ENCODE results near the gene LAMA1.

LAMA1 gene

GRCh38 chr18:7090771-7091170, 26.8 kb downstream of the LAMA1 start:
- Histone ChIP-seq H3K9me3 (ENCODE audit: low read length) (peaks cover 2% of the 10 kb centered on the region), H2AFZ (ENCODE audit: low read depth, low read length) (no peak overlapping the region), H3K4me1 (ENCODE audit: insufficient read depth, low read length) (peaks cover 13% of the 10 kb centered on the region)

GRCh38 chr18:7089369-7089768, 28.2 kb downstream of the LAMA1 start:
- Histone ChIP-seq H3K4me3 (ENCODE audit: low read length) (no peak overlapping the region), H3K27me3 (ENCODE audit: insufficient read depth, low read length) (no peaks in the 10 kb centered on the region), H3K4me1 (ENCODE audit: insufficient read depth, low read length) (peaks cover 13% of the 10 kb centered on the region), H3K9me3 (ENCODE audit: low read length) (peaks cover 2% of the 10 kb centered on the region), H2AFZ (ENCODE audit: low read depth, low read length) (no peak overlapping the region), H3K36me3 (ENCODE audit: insufficient read depth, low read length) (no peaks in the 10 kb centered on the region)

More at GRCh38 chr18:7090771-7091170, 26.8 kb downstream of the LAMA1 start:
- no peak overlapping the region for H3K4me3 ChIP-seq (ENCODE audit: low read length)
- H3K36me3 ChIP-seq (ENCODE audit: insufficient read depth, low read length) = no peaks in the 10 kb centered on the region
- no peaks in the 10 kb centered on the region for H3K27me3 ChIP-seq (ENCODE audit: insufficient read depth, low read length)

- H3K4me1 ChIP-seq (ENCODE audit: insufficient read depth, low read length) = no peaks in the 10 kb centered on the region
- H3K4me3 ChIP-seq (ENCODE audit: low read length) = no peak overlapping the region
- no peaks in the 10 kb centered on the region for H3K9me3 ChIP-seq (ENCODE audit: low read length)
- H2AFZ ChIP-seq (ENCODE audit: low read depth, low read length) = no peak overlapping the region
- H3K27me3 ChIP-seq (ENCODE audit: insufficient read depth, low read length) = no peaks in the 10 kb centered on the region
- H3K36me3 ChIP-seq (ENCODE audit: insufficient read depth, low read length) = peaks cover 11% of the 10 kb centered on the region
Observed at GRCh38 chr18:7084080-7085065, 33.2 kb downstream of the LAMA1 start.

GRCh38 chr18:7082671-7083070, 34.9 kb downstream of the LAMA1 start:
- H3K4me1 ChIP-seq (ENCODE audit: insufficient read depth, low read length) = no peaks in the 10 kb centered on the region
- no peak overlapping the region for H3K4me3 ChIP-seq (ENCODE audit: low read length)
- no peak overlapping the region for H2AFZ ChIP-seq (ENCODE audit: low read depth, low read length)
- H3K9me3 ChIP-seq (ENCODE audit: low read length) = peaks cover under 1% of the 10 kb centered on the region
- H3K27me3 ChIP-seq (ENCODE audit: insufficient read depth, low read length) = no peaks in the 10 kb centered on the region
- H3K36me3 ChIP-seq (ENCODE audit: insufficient read depth, low read length) = peaks cover 19% of the 10 kb centered on the region

GRCh38 chr18:7079231-7079630, 38.4 kb downstream of the LAMA1 start:
- peaks cover 2% of the 10 kb centered on the region for H3K9me3 ChIP-seq (ENCODE audit: low read length)
- no peaks in the 10 kb centered on the region for H3K27me3 ChIP-seq (ENCODE audit: insufficient read depth, low read length)
- no peak overlapping the region for H3K4me3 ChIP-seq (ENCODE audit: low read length)
- H2AFZ ChIP-seq (ENCODE audit: low read depth, low read length) = no peak overlapping the region
- no peaks in the 10 kb centered on the region for H3K4me1 ChIP-seq (ENCODE audit: insufficient read depth, low read length)
- H3K36me3 ChIP-seq (ENCODE audit: insufficient read depth, low read length) = peaks cover 33% of the 10 kb centered on the region

- no peaks in the 10 kb centered on the region for H3K27me3 ChIP-seq (ENCODE audit: insufficient read depth, low read length)
- H3K4me3 ChIP-seq (ENCODE audit: low read length) = no peak overlapping the region
- no peaks in the 10 kb centered on the region for H3K4me1 ChIP-seq (ENCODE audit: insufficient read depth, low read length)
- H2AFZ ChIP-seq (ENCODE audit: low read depth, low read length) = no peak overlapping the region
- peaks cover under 1% of the 10 kb centered on the region for H3K9me3 ChIP-seq (ENCODE audit: low read length)
- peaks cover 26% of the 10 kb centered on the region for H3K36me3 ChIP-seq (ENCODE audit: insufficient read depth, low read length)
Observed at GRCh38 chr18:7072593-7072992, 45.0 kb downstream of the LAMA1 start.

- Histone ChIP-seq H3K4me1 (ENCODE audit: insufficient read depth, low read length) (no peaks in the 10 kb centered on the region), H3K4me3 (ENCODE audit: low read length) (no peak overlapping the region), H3K27me3 (ENCODE audit: insufficient read depth, low read length) (no peaks in the 10 kb centered on the region), H3K9me3 (ENCODE audit: low read length) (no peaks in the 10 kb centered on the region), H2AFZ (ENCODE audit: low read depth, low read length) (no peak overlapping the region), H3K36me3 (ENCODE audit: insufficient read depth, low read length) (peaks cover 21% of the 10 kb centered on the region)
Observed at GRCh38 chr18:7071600-7071999, 46.0 kb downstream of the LAMA1 start.

GRCh38 chr18:7070466-7070865, 47.1 kb downstream of the LAMA1 start:
- no peak overlapping the region for H2AFZ ChIP-seq (ENCODE audit: low read depth, low read length)
- H3K36me3 ChIP-seq (ENCODE audit: insufficient read depth, low read length) = peaks cover 13% of the 10 kb centered on the region
- no peaks in the 10 kb centered on the region for H3K9me3 ChIP-seq (ENCODE audit: low read length)
- no peak overlapping the region for H3K4me3 ChIP-seq (ENCODE audit: low read length)
- H3K4me1 ChIP-seq (ENCODE audit: insufficient read depth, low read length) = no peaks in the 10 kb centered on the region
- H3K27me3 ChIP-seq (ENCODE audit: insufficient read depth, low read length) = no peaks in the 10 kb centered on the region

GRCh38 chr18:7068871-7069590, 48.6 kb downstream of the LAMA1 start:
- Histone ChIP-seq H3K27me3 (ENCODE audit: insufficient read depth, low read length) (no peaks in the 10 kb centered on the region), H3K4me3 (ENCODE audit: low read length) (no peak overlapping the region), H2AFZ (ENCODE audit: low read depth, low read length) (no peak overlapping the region), H3K9me3 (ENCODE audit: low read length) (no peaks in the 10 kb centered on the region), H3K4me1 (ENCODE audit: insufficient read depth, low read length) (peaks cover 4% of the 10 kb centered on the region), H3K36me3 (ENCODE audit: insufficient read depth, low read length) (peaks cover 10% of the 10 kb centered on the region)

GRCh38 chr18:7066965-7067555, 50.5 kb downstream of the LAMA1 start:
- no peak overlapping the region for H3K4me3 ChIP-seq (ENCODE audit: low read length)
- peaks cover 4% of the 10 kb centered on the region for H3K4me1 ChIP-seq (ENCODE audit: insufficient read depth, low read length)
- H3K9me3 ChIP-seq (ENCODE audit: low read length) = no peaks in the 10 kb centered on the region
- H3K27me3 ChIP-seq (ENCODE audit: insufficient read depth, low read length) = no peaks in the 10 kb centered on the region
- H3K36me3 ChIP-seq (ENCODE audit: insufficient read depth, low read length) = peaks cover 2% of the 10 kb centered on the region
- H2AFZ ChIP-seq (ENCODE audit: low read depth, low read length) = no peak overlapping the region

- Histone ChIP-seq H3K36me3 (ENCODE audit: insufficient read depth, low read length) (no peaks in the 10 kb centered on the region), H3K9me3 (ENCODE audit: low read length) (no peaks in the 10 kb centered on the region), H3K4me3 (ENCODE audit: low read length) (no peak overlapping the region), H3K27me3 (ENCODE audit: insufficient read depth, low read length) (no peaks in the 10 kb centered on the region), H3K4me1 (ENCODE audit: insufficient read depth, low read length) (peaks cover 4% of the 10 kb centered on the region), H2AFZ (ENCODE audit: low read depth, low read length) (no peak overlapping the region)
Observed at GRCh38 chr18:7065736-7066135, 51.9 kb downstream of the LAMA1 start.

- Histone ChIP-seq H3K9me3 (ENCODE audit: low read length) (no peaks in the 10 kb centered on the region), H2AFZ (ENCODE audit: low read depth, low read length) (no peak overlapping the region), H3K4me3 (ENCODE audit: low read length) (no peak overlapping the region), H3K4me1 (ENCODE audit: insufficient read depth, low read length) (peaks cover 8% of the 10 kb centered on the region), H3K27me3 (ENCODE audit: insufficient read depth, low read length) (no peaks in the 10 kb centered on the region), H3K36me3 (ENCODE audit: insufficient read depth, low read length) (no peaks in the 10 kb centered on the region)
Observed at GRCh38 chr18:7064346-7064745, 53.3 kb downstream of the LAMA1 start.

- no peaks in the 10 kb centered on the region for H3K36me3 ChIP-seq (ENCODE audit: insufficient read depth, low read length)
- no peak overlapping the region for H2AFZ ChIP-seq (ENCODE audit: low read depth, low read length)
- H3K4me3 ChIP-seq (ENCODE audit: low read length) = no peak overlapping the region
- H3K9me3 ChIP-seq (ENCODE audit: low read length) = no peaks in the 10 kb centered on the region
- H3K27me3 ChIP-seq (ENCODE audit: insufficient read depth, low read length) = no peaks in the 10 kb centered on the region
- H3K4me1 ChIP-seq (ENCODE audit: insufficient read depth, low read length) = peaks cover 8% of the 10 kb centered on the region
Observed at GRCh38 chr18:7062811-7063210, 54.8 kb downstream of the LAMA1 start.

Data from neuron (in vitro differentiated cells).